ENCODE results near the gene C12orf60.

DNA sequence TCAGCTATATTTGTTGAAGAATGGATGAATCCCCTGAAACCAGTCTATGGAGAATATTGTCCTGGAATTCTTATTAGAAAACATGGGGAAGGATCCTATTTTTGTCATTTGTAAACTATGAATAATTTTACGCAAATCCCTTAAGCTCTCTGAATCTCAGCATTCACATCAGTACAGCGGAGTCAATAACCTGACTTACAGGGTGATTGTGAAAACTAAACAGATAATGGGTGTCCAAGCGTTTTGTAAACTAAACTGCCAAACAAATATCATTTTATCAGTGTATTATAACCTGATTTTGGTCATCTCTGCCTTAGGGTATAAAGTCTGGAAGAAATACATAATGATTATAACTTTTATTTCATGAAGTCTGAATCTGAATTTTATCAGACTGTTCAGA, 29.9 kb downstream of the C12orf60 start:
- no peak for TF ChIP-seq EP300 (IDR thresholded peaks at IDR 0.05)
- TF ChIP-seq, protein P1, sequence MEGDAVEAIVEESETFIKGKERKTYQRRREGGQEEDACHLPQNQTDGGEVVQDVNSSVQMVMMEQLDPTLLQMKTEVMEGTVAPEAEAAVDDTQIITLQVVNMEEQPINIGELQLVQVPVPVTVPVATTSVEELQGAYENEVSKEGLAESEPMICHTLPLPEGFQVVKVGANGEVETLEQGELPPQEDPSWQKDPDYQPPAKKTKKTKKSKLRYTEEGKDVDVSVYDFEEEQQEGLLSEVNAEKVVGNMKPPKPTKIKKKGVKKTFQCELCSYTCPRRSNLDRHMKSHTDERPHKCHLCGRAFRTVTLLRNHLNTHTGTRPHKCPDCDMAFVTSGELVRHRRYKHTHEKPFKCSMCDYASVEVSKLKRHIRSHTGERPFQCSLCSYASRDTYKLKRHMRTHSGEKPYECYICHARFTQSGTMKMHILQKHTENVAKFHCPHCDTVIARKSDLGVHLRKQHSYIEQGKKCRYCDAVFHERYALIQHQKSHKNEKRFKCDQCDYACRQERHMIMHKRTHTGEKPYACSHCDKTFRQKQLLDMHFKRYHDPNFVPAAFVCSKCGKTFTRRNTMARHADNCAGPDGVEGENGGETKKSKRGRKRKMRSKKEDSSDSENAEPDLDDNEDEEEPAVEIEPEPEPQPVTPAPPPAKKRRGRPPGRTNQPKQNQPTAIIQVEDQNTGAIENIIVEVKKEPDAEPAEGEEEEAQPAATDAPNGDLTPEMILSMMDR (IDR thresholded peaks at IDR 0.05) = no peak
- TF ChIP-seq POLR2A (IDR thresholded peaks at IDR 0.05) = no peak
